K562 (cell line): ENCODE results near the gene YTHDF1. TPM values are rescaled to one million over a fixed set of nuclear protein-coding genes. Genes with fewer than 3 reads are reported as not detected.

Experiments used
- ATAC-seq: fragments of 200-7000 bp; cut with Tn5 transposase; 3 replicates; pipeline ENCODE4 v1.9.1; 2020; ENCODE audit warnings: moderate library complexity
- BruUV-seq: library from RNA; stranded (reverse); fragments of 400-500 nt; replicated peaks from 2 replicates; lab custom pipeline; 2021; lab: Mats Ljungman, UMichigan
- CTCF ChIA-PET: fragments of 300-600 bp; formaldehyde crosslinking; extraction: SDS; loops from one replicate; lab custom pipeline; 2021; ENCODE audit warnings: low intra/inter-chr PET ratio; lab: Yijun Ruan, JAX
- POLR2A ChIA-PET: fragments of 300-600, 350-650 bp; sonication (Branson Sonifier 250); formaldehyde crosslinking; extraction: SDS; loops from one replicate; lab custom pipeline; 2021; ENCODE audit warnings: antibody characterized with exemption, inconsistent platforms; lab: Yijun Ruan, JAX
- DNase-seq, 4 experiments: peaks; one replicate each; pipeline versions ENCODE4 v3.0.0 to v3.0.0-alpha.2; 2011 to 2018; ENCODE audit warnings: low spot score in 3 of 4, mixed read lengths in 3 of 4; ENCODE audit errors: extremely low read depth in 1 of 4
- FAIRE-seq: peaks from 2 replicates; lab custom pipeline; 2011; peaks lifted over from hg19 to GRCh38; lab: Jason Lieb, UNC
- H2AFZ ChIP-seq: 2 replicates; pipeline ENCODE4 v1.6.0; 2011; ENCODE audit warnings: low read depth, low read length, control low read depth, inconsistent platforms
- H3K27ac ChIP-seq: fragments of 200-600 bp; 3 replicates; pipeline ENCODE4 v1.8.0; 2011; ENCODE audit warnings: low read depth, mild to moderate bottlenecking, control low read depth, inconsistent platforms, low read length, moderate library complexity, mixed read lengths; ENCODE audit errors: extremely low read depth
- H3K27me3 ChIP-seq, 2 experiments: fragments of 300-600 bp in 1 of 2; 2 replicates in 1 of 2; 3 replicates in 1 of 2; pipeline versions ENCODE4 v1.6.0 to v1.8.0; 2011; ENCODE audit warnings: inconsistent platforms in 2 of 2, low read length in 2 of 2, mild to moderate bottlenecking in 1 of 2, mixed read lengths in 1 of 2, moderate library complexity in 1 of 2; ENCODE audit not compliant: control insufficient read depth in 2 of 2, insufficient read depth in 2 of 2
- H3K36me3 ChIP-seq: fragments of 300-600 bp; 3 replicates; pipeline ENCODE4 v1.8.0; 2011; ENCODE audit warnings: mild to moderate bottlenecking, low read length, inconsistent platforms; ENCODE audit not compliant: control insufficient read depth, insufficient read depth
- H3K4me1 ChIP-seq, 2 experiments: fragments of 200-600 bp in 1 of 2; replicated peaks in 1 of 2; 2 replicates in 1 of 2; 3 replicates in 1 of 2; pipeline versions ENCODE4 v1.5.1 to v1.8.0; 2011; ENCODE audit warnings: inconsistent platforms in 2 of 2, low read length in 2 of 2, mild to moderate bottlenecking in 1 of 2, mixed read lengths in 1 of 2, moderate library complexity in 1 of 2; ENCODE audit not compliant: control insufficient read depth in 2 of 2, insufficient read depth in 2 of 2
- H3K4me2 ChIP-seq: 2 replicates; pipeline ENCODE4 v1.6.1; 2011; ENCODE audit warnings: low read length, control low read depth, inconsistent platforms, mixed read lengths; ENCODE audit not compliant: insufficient read depth
- H3K4me3 ChIP-seq: fragments of 200-600 bp; sonication (generic), shearing (Covaris generic); 2 replicates; pipeline ENCODE4 v1.5.1; 2016; ENCODE audit warnings: control low read depth, inconsistent platforms
- H3K79me2 ChIP-seq: fragments of 200-600 bp; 3 replicates; pipeline ENCODE4 v1.8.0; 2011; ENCODE audit warnings: low read length, inconsistent platforms; ENCODE audit not compliant: control insufficient read depth, insufficient read depth
- H3K9ac ChIP-seq, 2 experiments: 2 replicates each; pipeline versions ENCODE4 v1.6.0 to v1.6.1; 2011; ENCODE audit warnings: low read depth in 2 of 2, low read length in 2 of 2, control low read depth in 1 of 2, inconsistent platforms in 1 of 2, mild to moderate bottlenecking in 1 of 2, mixed read lengths in 1 of 2; ENCODE audit not compliant: insufficient read depth in 1 of 2
- H3K9me1 ChIP-seq: one replicate; pipeline ENCODE4 v1.6.0; 2011; ENCODE audit warnings: inconsistent platforms, mild to moderate bottlenecking, low read length, moderate library complexity; ENCODE audit not compliant: control insufficient read depth, insufficient read depth
- H3K9me3 ChIP-seq: replicated peaks from 2 replicates; pipeline ENCODE4 v1.5.1; 2011; ENCODE audit warnings: low read depth, low read length, inconsistent platforms; ENCODE audit not compliant: control insufficient read depth, insufficient read depth
- H4K20me1 ChIP-seq: replicated peaks from 2 replicates; pipeline ENCODE4 v1.6.1; 2011; ENCODE audit warnings: low read length, inconsistent platforms, mixed read lengths; ENCODE audit not compliant: control insufficient read depth, insufficient read depth
- BRD4 ChIP-seq: fragments of 200-600 bp; sonication (generic); IDR thresholded peaks from 2 replicates; pipeline ENCODE4 v1.6.1; 2017; ENCODE audit warnings: inconsistent platforms
- CBFA2T3 ChIP-seq: fragments of 450-650 bp; IDR thresholded peaks from 2 replicates; pipeline ENCODE4 v1.6.1; 2017
- KHSRP ChIP-seq: fragments of 450-650 bp; IDR thresholded peaks from 2 replicates; pipeline ENCODE4 v1.6.1; 2017
- SNIP1 ChIP-seq: fragments of 450-650 bp; IDR thresholded peaks from 2 replicates; pipeline ENCODE4 v1.7.1; 2017; ENCODE audit warnings: low read depth, mild to moderate bottlenecking
- STAT5A ChIP-seq: IDR thresholded peaks from 2 replicates; pipeline ENCODE4 v1.6.1; 2012; ENCODE audit warnings: low read length, inconsistent platforms, borderline replicate concordance
- ZKSCAN8 ChIP-seq: fragments of 200-800 bp; sonication (Bioruptor generic); IDR thresholded peaks from 2 replicates; pipeline ENCODE4 v1.6.1; 2016; ENCODE audit warnings: missing genetic modification characterization, missing compliant biosample characterization
- ZNF444 ChIP-seq: fragments of 250-450 bp; sonication (Bioruptor Pico); IDR thresholded peaks from 2 replicates; pipeline ENCODE4 v1.4.0; 2020; ENCODE audit warnings: mild to moderate bottlenecking, moderate library complexity
- WGBS: fragments of 100-300 bp; shearing (Covaris generic); methylation state at CpG from one replicate; pipeline ENCODE4 v1.1.6; 2016; ENCODE audit warnings: low coverage, mixed read lengths; ENCODE audit not compliant: insufficient coverage; ENCODE audit errors: missing lambda C conversion rate; 5-methylcytosine and 5-hydroxymethylcytosine counted together
- in situ Hi-C: fragments of 300-500 bp; cut with MboI; formaldehyde crosslinking; loops from 4 replicates; pipeline ENCODE4 v1.15.0; 2018; ENCODE audit warnings: inconsistent platforms, mixed read lengths
- intact Hi-C: fragments of 100-400 bp; cut with micrococcal nuclease; formaldehyde crosslinking; loops from 2 replicates; pipeline ENCODE4 v1.14.2; 2022
- polyA plus RNA-seq, 8 experiments: library from polyadenylated mRNA; depleted of rRNA in 4 of 8; stranded (reverse) in 5 of 8; unstranded in 3 of 8; fragments of >200 nt; fragmentation: Nextera tagmentation in 2 of 8; fragmentation: Illumina TruSeq in 1 of 8; extraction: Ambion mirVana in 2 of 8; extraction: Trizol in 1 of 8; gene quantifications; 2 replicates each; pipeline versions ENCODE4 v1.2.1 to v1.2.3, GENCODE V29; 2011 to 2014; ENCODE audit warnings: inconsistent platforms in 1 of 8, missing spikeins in 1 of 8
- total RNA-seq, 7 experiments: library from RNA; depleted of rRNA in 6 of 7; stranded (reverse); fragments of >200 nt in 6 of 7; fragmentation: Illumina TruSeq in 2 of 7; extraction: Trizol in 2 of 7; gene quantifications; 2 replicates each; pipeline versions ENCODE4 v1.2.1 to v1.2.3, GENCODE V29; 2011 to 2021; ENCODE audit warnings: low replicate concordance in 1 of 7

YTHDF1 gene
- total and polyA plus RNA-seq, 9 of the 15 experiments (the other 6 are each of a cell fraction or from before 2014, with no cell fraction given): 10.1 to 42.4 (median 27.8) TPM

DNA sequence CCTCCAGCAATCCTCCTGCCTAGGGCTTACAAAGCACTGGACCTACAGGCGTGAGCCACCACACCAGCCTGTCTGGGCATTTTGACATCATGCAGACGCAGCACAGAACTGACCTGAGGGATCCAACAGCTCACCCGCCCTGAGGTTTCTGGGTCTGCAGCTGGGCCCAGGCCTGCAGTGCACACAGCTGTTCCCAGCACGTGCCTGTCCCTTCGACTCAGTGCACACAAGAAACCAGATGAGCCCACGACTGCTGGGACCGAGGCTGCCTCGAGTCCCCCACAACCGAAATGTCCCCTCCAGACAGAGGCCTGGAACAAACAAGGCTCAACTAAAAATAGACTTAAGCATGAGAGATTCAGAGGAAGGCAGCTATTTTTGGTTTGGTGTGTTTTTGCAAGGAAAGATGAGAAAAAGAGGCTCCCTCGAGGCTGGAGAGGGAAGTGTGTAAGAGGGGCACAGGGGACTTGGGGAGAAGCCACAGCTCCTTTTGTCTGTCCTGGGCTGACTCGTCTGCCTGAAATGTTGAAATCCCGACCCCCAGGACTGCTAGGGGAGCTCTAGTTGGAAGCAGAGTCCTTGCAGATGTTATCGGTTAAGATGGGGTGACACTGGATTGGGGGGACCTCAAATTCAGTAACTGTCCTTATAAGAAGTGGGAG is 66.3 kb downstream of the YTHDF1 start (continued):
- TF ChIP-seq KHSRP: no peak

DNA sequence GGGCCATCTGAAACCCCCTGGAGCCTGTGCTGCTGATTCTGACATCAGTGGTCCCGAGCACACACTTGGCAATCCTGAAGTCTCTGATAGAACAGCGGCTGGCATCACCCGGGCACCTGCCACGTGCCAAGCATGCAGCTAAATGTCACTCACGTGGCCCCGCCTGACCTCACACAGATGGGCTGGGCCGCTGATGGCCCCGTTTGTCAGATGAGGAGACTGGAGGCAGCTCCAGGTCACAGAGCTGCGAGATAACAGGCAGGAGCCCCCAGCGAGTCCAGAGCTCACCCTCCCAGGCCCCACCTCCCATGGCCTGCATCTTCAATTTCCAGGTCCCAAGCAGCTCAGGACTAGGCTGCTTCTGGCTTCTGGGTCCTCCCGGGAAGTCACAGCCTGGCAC is 67.2 kb downstream of the YTHDF1 start:
- WGBS: 1% methylated on average over 10 of the region's 11 CpGs
- FAIRE-seq (no peak), ATAC-seq (no peak)
- Histone ChIP-seq H3K4me2 (no peak overlapping the region), H3K4me1 (peaks cover 0 to 10% of the 10 kb centered on the region in 2 experiments; a peak in 2 of 5 replicates), H3K9ac (no peak overlapping the region), H3K4me3 (no peak overlapping the region), H3K27me3 (peaks cover 15 to 45% of the 10 kb centered on the region in 2 experiments; a peak in 3 of 5 replicates), H3K27ac (no peak overlapping the region), H3K36me3 (no peaks in the 10 kb centered on the region), H3K79me2 (no peaks in the 10 kb centered on the region), H2AFZ (no peak overlapping the region)
- CTCF ChIA-PET: no interaction called here
- BruUV-seq: no TSS peak
- TF ChIP-seq ZKSCAN8 (CRISPR knock-in tag) (no peak), ZNF444 (CRISPR knock-in tag) (no peak), SNIP1 (no peak), CBFA2T3 (no peak), STAT5A (no peak), BRD4 (no peak)
- TF ChIP-seq, all 486 proteins: peak for 0
- peaks cover 5% of the 10 kb centered on the region; the same call in 1 of the 2 replicates for H4K20me1 ChIP-seq
- intact Hi-C loops (no loop called here), in situ Hi-C loops (no loop called here)
- peaks cover 7% of the 10 kb centered on the region for H3K9me3 ChIP-seq
- no peak for DNase-seq
- H3K9me1 ChIP-seq: no peaks in the 10 kb centered on the region
- POLR2A ChIA-PET: interaction anchor here (1.2 to 1.3 kb wide), 3 partner anchors 9 to 11 kb away, joined by 4 to 5 read pairs (median 5); no protein-coding TSS in a partner anchor
